Psoas muscle (tissue), 8 donors: Measurements from ENCODE around the gene GNB1L. TPM values are rescaled to one million over a fixed set of nuclear protein-coding genes. Genes with fewer than 3 reads are reported as not detected.

Experiments used
- ATAC-seq, 4 donors: fragments of 200-7000 bp; cut with Tn5 transposase; one replicate each; pipeline ENCODE4 v1.9.1; 2020; ENCODE audit warnings: moderate library complexity in 3 of 4, mild to moderate bottlenecking in 2 of 4
- DNase-seq, 2 donors: peaks; one replicate each; pipeline ENCODE4 v3.0.0-alpha.2; 2020
- H3K27ac ChIP-seq: fragments of 200-600 bp; one replicate; pipeline ENCODE4 v1.8.0; 2022
- H3K27me3 ChIP-seq, 3 donors: fragments of 200-600 bp in 1 of 3; one replicate each; pipeline versions ENCODE4 v1.6.1 to v1.8.0; 2013 to 2022; ENCODE audit warnings: low read length in 2 of 3, mild to moderate bottlenecking in 2 of 3, moderate library complexity in 1 of 3; ENCODE audit not compliant: insufficient read depth in 3 of 3
- H3K36me3 ChIP-seq, 2 donors: fragments of 200-600 bp in 1 of 2; one replicate each; pipeline versions ENCODE4 v1.6.1 to v1.8.0; 2013 to 2022; ENCODE audit warnings: low read depth in 1 of 2, mild to moderate bottlenecking in 1 of 2, moderate library complexity in 1 of 2; ENCODE audit not compliant: insufficient read depth in 1 of 2
- H3K4me1 ChIP-seq: fragments of 200-600 bp; one replicate; pipeline ENCODE4 v1.8.0; 2022
- H3K4me3 ChIP-seq: fragments of 200-600 bp; one replicate; pipeline ENCODE4 v1.8.0; 2022; ENCODE audit warnings: mild to moderate bottlenecking
- H3K9me3 ChIP-seq: fragments of 200-600 bp; one replicate; pipeline ENCODE4 v1.8.0; 2022
- WGBS, 3 donors: extraction: QIAGEN DNeasy Blood & Tissue Kit; methylation state at CpG; one replicate each; pipeline versions ENCODE4 v1.1.6 to v1.1.7; 2013; 5-methylcytosine and 5-hydroxymethylcytosine counted together
- intact Hi-C, 2 donors: fragments of 100-400 bp; cut with DNase I; formaldehyde crosslinking; loops; one replicate each; pipeline versions ENCODE4 v1.11.0 to v1.14.2; 2022
- polyA plus RNA-seq, 3 donors: library from polyadenylated mRNA; stranded (reverse); fragments of 200-250 nt; gene quantifications; one replicate each; pipeline ENCODE4 v1.2.3, GENCODE V29; 2013
- total RNA-seq, 4 donors: library from RNA; stranded (reverse); fragmentation: NEBNext Ultra II Directional in 2 of 4; extraction: Animal tissue kit (Norgen Biotek cat#: 25700) in 2 of 4; gene quantifications; one replicate each; pipeline versions ENCODE4 v1.2.1 to v1.2.4, GENCODE V29; 2021 to 2023
- TF ChIP-seq, protein P1 (sequence below): fragments of 200-600 bp; IDR thresholded peaks from one replicate; pipeline ENCODE4 v1.8.0; 2022; ENCODE audit warnings: antibody characterized with exemption
- donor health status: healthy with polysubstance abuse.
- donor health status: DM: no; HTN: no; CAD: no; lungs with moderate emphysema.
- donor health status: Bipolar disorder and iron deficiency.
- donor health status: healthy.
- donor health status: DM: yes; HTN: yes; CAD: no.
- donor health status: DM: no; HTN: no; CAD: no.
- donor health status: DM: no; HTN: no; CAD: no.
- donor health status: DM: yes; HTN: yes; CAD: no.

Gene GNB1L
- total and polyA plus RNA-seq, 7 donors = 1.5 to 7.6 (median 3.3) TPM

DNA sequence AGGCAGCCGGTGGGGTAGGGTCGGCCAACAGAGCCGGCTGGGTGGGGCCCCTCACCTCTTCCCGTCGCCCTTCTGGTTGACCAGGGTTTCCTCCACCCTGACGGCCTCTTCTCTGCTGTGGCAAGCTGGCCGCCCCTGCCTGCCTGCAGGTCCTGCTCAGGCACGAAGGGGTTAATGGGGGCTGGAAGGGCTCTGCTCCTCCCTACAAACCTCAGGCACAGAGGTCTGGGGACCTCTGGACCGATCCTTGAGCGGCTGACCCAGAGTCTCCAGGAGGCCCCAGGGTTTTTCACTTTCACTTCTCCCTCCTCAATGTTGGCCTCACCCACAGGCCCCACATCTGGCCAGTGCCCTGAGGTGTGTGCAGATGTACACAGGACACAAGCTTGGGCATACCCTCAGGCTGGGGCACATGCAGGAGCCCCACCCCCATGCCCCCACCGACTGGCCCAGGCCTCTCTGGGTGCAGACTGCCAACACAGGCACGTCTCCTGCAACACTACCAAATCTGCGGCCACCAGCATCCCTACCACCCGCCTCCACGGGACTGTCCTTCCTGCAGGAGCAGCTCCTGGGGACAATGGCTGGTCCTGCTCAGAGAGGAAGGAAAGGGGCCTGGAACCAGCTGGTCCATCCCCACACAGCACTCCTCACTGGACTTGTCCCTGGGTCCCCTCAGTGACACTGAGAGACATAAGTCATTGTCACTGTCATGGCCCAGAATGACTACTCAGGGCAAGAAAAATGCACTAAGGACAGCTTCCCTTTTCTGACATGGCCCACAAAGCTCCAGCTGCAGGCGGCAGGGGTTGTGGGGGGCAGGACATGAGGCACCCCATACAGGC lies 97.3 kb downstream of the GNB1L start:
- no peak for ATAC-seq
- Histone ChIP-seq H3K27me3 (peaks cover 0 to 36% (median 0%) of the 10 kb centered on the region in 3 donors), H3K36me3 (no peaks in the 10 kb centered on the region), H3K4me3 (peak overlapping the region; percentile 30), H3K27ac (no peak overlapping the region), H3K9me3 (no peaks in the 10 kb centered on the region), H3K4me1 (peaks cover 6% of the 10 kb centered on the region)
- no peak for DNase-seq
- WGBS, 3 donors = 52 to 68% (median 53%) methylated on average over 14 to 16 of the region's 16 CpGs
- intact Hi-C loops = no loop called here
- TF ChIP-seq, protein P1, sequence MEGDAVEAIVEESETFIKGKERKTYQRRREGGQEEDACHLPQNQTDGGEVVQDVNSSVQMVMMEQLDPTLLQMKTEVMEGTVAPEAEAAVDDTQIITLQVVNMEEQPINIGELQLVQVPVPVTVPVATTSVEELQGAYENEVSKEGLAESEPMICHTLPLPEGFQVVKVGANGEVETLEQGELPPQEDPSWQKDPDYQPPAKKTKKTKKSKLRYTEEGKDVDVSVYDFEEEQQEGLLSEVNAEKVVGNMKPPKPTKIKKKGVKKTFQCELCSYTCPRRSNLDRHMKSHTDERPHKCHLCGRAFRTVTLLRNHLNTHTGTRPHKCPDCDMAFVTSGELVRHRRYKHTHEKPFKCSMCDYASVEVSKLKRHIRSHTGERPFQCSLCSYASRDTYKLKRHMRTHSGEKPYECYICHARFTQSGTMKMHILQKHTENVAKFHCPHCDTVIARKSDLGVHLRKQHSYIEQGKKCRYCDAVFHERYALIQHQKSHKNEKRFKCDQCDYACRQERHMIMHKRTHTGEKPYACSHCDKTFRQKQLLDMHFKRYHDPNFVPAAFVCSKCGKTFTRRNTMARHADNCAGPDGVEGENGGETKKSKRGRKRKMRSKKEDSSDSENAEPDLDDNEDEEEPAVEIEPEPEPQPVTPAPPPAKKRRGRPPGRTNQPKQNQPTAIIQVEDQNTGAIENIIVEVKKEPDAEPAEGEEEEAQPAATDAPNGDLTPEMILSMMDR = no peak

DNA sequence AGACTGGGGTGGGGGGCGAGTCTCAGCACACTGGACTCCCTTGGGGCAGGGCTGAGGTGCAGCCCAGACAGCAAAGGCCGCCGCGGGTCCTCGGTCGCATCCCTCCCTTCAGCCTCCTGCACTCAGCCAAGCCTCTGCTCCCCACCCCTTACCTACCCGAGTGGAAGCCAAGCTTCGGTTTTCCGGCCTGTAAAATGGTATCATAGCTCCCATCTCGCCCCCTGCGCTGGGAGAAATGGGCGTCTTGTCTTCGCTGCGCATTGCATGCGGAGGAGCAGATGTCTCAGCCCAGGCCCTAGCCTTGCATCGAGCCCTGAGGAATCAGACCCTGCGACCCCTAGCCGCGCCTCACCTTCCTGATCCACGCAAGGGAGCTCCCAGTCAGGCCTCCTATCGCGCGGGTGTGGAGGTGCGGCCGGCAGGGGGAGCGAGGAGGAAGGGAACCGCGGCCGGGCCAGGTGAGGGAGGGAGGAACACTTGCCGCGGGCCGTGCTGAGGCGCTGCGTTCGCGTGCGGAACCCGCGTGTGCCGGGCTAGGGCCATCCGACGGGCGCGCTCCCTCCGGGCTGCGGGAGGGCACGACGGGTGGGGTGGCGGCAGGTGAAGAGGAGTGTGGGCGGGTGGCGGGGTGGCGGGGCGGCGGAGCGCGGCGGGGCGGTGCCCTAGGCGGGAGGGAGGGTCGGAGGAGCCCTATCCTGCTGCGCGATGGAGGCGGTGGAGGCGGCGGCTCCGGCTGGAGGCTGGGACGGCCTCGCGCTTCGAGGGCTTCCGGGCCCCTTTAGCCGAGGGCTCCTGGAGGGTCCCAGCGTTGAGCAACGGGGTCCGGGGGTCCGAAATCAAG lies 98.2 kb downstream of the GNB1L start:
- H3K27me3 ChIP-seq = peaks cover 0 to 36% (median 0%) of the 10 kb centered on the region in 3 donors
- no peak for DNase-seq

DNA sequence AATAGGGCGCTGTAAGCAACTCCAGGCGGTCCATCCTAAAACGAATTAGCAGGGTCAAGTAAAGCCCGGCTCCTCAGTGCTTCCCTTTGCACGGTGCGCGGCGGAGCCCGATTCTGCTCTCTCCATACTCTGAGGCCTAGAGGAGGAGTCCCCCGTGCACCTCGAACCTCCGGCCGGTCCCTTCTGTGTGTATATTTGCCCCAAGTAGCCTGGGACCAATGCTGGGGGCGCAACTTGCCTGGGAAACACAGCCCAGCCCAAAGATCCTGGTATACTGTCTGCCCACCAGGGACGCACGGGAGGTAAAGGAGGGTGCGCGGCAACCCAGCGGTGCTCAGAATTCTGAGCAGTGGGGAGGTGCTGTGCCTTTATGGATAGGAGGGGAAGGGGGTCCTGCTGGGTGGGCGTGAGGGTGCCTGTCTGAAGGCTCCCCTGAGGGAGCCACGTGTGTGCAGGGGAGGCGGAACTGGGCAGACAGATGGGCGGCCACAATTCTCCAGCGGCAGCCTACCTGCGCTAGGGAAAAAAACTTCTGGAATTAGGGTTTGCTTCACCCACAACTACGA lies 98.9 kb downstream of the GNB1L start:
- TF ChIP-seq, protein P1 = no peak
- Histone ChIP-seq H3K27ac (no peak overlapping the region), H3K27me3 (peaks cover 0 to 36% (median 0%) of the 10 kb centered on the region in 3 donors), H3K36me3 (no peaks in the 10 kb centered on the region), H3K4me3 (no peak overlapping the region), H3K4me1 (peaks cover 6% of the 10 kb centered on the region), H3K9me3 (no peaks in the 10 kb centered on the region)
- WGBS, 3 donors = 53 to 72% (median 60%) methylated on average over 26 of the region's 26 CpGs
- DNase-seq = no peak
- intact Hi-C loops = no loop called here
- no peak for ATAC-seq

More for the DNA sequence above, 98.2 kb downstream of the GNB1L start:
- Histone ChIP-seq H3K4me1 (peaks cover 6% of the 10 kb centered on the region), H3K27ac (no peak overlapping the region), H3K4me3 (peak overlapping the region; percentile 30), H3K36me3 (no peaks in the 10 kb centered on the region), H3K9me3 (no peaks in the 10 kb centered on the region)
- peak in 2 of 4 donors; percentile 25 to 45 for ATAC-seq
- intact Hi-C loops = no loop called here
- 35 to 55% (median 52%) methylated on average over 56 to 76 of the region's 76 CpGs for WGBS, 3 donors
- TF ChIP-seq, protein P1 = peak; percentile 27

DNA sequence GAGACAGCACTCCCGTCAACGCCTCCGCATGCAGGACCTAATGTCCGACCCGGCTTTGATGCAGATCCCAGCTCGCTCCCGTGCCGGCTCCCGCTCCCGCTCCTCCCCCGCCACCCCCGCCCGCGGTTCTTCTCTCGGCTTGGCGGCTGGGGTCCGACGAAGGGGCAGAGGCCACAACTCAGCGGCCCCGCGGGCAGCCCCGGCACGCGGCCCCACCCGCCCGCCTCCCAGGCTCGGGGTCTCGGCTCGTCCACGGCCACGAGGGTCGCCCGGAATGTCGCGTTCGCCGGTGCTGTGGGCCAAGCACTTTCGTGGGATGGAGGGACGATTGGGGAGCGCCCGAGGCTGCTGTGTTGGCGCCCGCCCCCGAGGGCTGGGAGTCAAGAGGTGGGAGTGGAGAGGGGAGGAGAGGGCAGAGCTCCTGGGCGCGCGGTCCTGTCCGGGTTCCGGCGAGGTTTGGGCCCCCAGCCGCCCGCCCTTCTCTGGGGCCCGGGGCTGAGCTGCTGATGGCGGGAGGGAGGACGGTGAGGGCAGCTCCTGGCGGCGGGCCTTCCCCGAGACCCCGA lies 99.4 kb downstream of the GNB1L start:
- TF ChIP-seq, protein P1 = no peak
- intact Hi-C loops = no loop called here
- DNase-seq (no peak), ATAC-seq (no peak)
- Histone ChIP-seq H3K27ac (no peak overlapping the region), H3K4me3 (no peak overlapping the region), H3K4me1 (peaks cover 7% of the 10 kb centered on the region), H3K27me3 (peaks cover 0 to 36% (median 0%) of the 10 kb centered on the region in 3 donors), H3K36me3 (no peaks in the 10 kb centered on the region), H3K9me3 (no peaks in the 10 kb centered on the region)
- 35 to 54% (median 43%) methylated on average over 44 to 59 of the region's 59 CpGs for WGBS, 3 donors
